ENCODE measurements around the gene FOXL2NB. TPM values are rescaled to one million over a fixed set of nuclear protein-coding genes. Genes with fewer than 3 reads are reported as not detected.

Gene FOXL2NB
- total RNA-seq, 1 donor from 2014 or later, result 5.2 TPM

DNA sequence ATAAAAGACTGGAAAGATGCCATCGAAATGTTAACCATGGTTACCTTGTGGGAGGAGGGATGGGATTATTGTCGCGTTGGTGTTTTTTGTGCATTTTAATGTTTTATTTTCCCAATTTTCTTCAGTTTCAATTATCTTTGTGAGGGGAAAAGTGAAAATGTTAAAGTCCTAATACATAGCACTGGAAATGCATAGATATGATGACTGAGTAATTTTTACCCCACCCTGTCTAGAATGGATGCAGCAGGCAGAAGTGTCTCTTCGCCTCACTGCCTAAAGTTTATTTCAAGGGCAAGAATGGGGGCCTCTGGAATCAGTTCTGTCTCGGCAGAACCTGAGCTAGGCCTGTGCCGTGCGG is 11.5 kb upstream of the FOXL2NB start:
- FAIRE-seq (no peak), DNase-seq (ENCODE audit: low read depth) (no peak)
- Histone ChIP-seq H3K9me3 (ENCODE audit: insufficient read depth, low read depth, low read length) (peaks cover 3% of the 10 kb centered on the region), H3K36me3 (ENCODE audit: insufficient read depth, low read length) (no peaks in the 10 kb centered on the region), H3K4me2 (ENCODE audit: low read length) (peak overlapping the region; percentile 85), H3K4me1 (ENCODE audit: insufficient read depth, low read length) (peaks cover 3% of the 10 kb centered on the region), H3K9ac (ENCODE audit: low read length) (peak overlapping the region; percentile 10), H4K20me1 (ENCODE audit: insufficient read depth, low read length) (peaks cover 23% of the 10 kb centered on the region), H3K27me3 (ENCODE audit: insufficient read depth, low read length) (peaks cover 53% of the 10 kb centered on the region), H3K4me3 (ENCODE audit: insufficient read depth, low read depth, low read length) (peak overlapping the region; percentile 38), H3K79me2 (ENCODE audit: insufficient read depth, low read length) (no peaks in the 10 kb centered on the region), H3K27ac (ENCODE audit: low read depth, low read length) (no peak overlapping the region), H2AFZ (ENCODE audit: low read depth, low read length) (peak overlapping the region; percentile 70)
- Mint-ChIP-seq H3K9me3 (ENCODE audit: unreplicated experiment) (peaks cover 7% of the 10 kb centered on the region), H3K27me3 (ENCODE audit: low read depth, unreplicated experiment) (peaks cover 68% of the 10 kb centered on the region), H3K27ac (ENCODE audit: unreplicated experiment) (no peak overlapping the region), H3K4me3 (ENCODE audit: unreplicated experiment) (peak overlapping the region; percentile 75), H3K4me1 (ENCODE audit: low read depth, unreplicated experiment) (peaks cover 8% of the 10 kb centered on the region), H3K36me3 (ENCODE audit: low read depth, unreplicated experiment) (no peaks in the 10 kb centered on the region)
- TF ChIP-seq, protein P1, sequence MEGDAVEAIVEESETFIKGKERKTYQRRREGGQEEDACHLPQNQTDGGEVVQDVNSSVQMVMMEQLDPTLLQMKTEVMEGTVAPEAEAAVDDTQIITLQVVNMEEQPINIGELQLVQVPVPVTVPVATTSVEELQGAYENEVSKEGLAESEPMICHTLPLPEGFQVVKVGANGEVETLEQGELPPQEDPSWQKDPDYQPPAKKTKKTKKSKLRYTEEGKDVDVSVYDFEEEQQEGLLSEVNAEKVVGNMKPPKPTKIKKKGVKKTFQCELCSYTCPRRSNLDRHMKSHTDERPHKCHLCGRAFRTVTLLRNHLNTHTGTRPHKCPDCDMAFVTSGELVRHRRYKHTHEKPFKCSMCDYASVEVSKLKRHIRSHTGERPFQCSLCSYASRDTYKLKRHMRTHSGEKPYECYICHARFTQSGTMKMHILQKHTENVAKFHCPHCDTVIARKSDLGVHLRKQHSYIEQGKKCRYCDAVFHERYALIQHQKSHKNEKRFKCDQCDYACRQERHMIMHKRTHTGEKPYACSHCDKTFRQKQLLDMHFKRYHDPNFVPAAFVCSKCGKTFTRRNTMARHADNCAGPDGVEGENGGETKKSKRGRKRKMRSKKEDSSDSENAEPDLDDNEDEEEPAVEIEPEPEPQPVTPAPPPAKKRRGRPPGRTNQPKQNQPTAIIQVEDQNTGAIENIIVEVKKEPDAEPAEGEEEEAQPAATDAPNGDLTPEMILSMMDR (IDR thresholded peaks at IDR 0.05; ENCODE audit: insufficient read depth, low read depth, low read length), result no peak
- TF ChIP-seq EZH2 (IDR thresholded peaks at IDR 0.05; ENCODE audit: insufficient read depth, low read length), result no peak

DNA sequence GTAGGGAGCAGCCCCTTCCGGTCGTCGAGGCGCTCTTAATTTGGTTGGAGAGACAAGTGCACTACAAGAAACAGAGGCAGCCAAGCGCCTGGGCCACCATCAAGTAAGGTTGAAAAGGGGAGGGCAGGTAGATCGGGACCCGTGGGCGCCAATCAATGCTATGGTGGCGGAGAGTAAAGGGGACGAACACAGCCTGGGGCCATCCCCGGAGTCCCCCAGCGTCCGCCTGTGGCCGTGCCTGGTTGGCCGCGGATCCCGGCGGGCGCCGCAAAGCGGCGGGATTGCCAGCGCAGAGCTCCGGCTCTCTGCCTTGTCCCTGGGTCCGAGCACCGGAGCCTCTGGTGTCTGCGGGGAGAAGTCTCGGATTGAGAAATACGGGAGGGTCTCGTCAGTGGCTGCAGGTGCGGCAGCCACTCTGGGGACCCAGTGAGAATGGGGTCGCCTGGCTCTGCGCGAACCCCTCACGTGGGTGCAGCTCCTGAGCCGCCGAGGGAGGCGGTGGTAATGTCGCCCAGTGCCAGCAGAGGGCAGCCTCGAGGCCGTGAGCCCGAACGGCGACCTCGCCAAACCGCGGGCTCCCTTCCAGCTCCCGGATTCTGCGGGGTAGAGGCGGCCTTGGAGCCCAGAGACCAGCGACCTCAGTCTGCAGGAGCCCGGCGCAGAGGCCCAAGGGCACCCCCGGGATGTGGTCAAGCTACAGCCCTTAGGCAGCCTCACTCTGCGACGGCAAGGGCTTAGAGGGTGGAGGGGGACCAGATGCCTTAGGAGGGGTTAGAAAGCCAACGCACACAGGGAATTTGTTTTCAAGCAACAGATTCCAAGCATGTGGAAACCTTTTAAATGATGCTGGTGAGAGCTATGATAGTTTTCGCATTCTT is 10.9 kb upstream of the FOXL2NB start:
- TF ChIP-seq, protein P1 (IDR thresholded peaks at IDR 0.05; ENCODE audit: insufficient read depth, low read depth, low read length), result peak; percentile 55
- TF ChIP-seq EZH2 (IDR thresholded peaks at IDR 0.05; ENCODE audit: insufficient read depth, low read length), result no peak
- Mint-ChIP-seq H3K4me1 (ENCODE audit: low read depth, unreplicated experiment) (peaks cover 5% of the 10 kb centered on the region), H3K27ac (ENCODE audit: unreplicated experiment) (no peak overlapping the region), H3K9me3 (ENCODE audit: unreplicated experiment) (peaks cover 7% of the 10 kb centered on the region), H3K36me3 (ENCODE audit: low read depth, unreplicated experiment) (no peaks in the 10 kb centered on the region), H3K4me3 (ENCODE audit: unreplicated experiment) (peak overlapping the region; percentile 75), H3K27me3 (ENCODE audit: low read depth, unreplicated experiment) (peaks cover 72% of the 10 kb centered on the region)
- Histone ChIP-seq H4K20me1 (ENCODE audit: insufficient read depth, low read length) (peaks cover 28% of the 10 kb centered on the region), H3K79me2 (ENCODE audit: insufficient read depth, low read length) (no peaks in the 10 kb centered on the region), H3K4me3 (ENCODE audit: insufficient read depth, low read depth, low read length) (peak overlapping the region; percentile 38), H3K9me3 (ENCODE audit: insufficient read depth, low read depth, low read length) (peaks cover 3% of the 10 kb centered on the region), H3K36me3 (ENCODE audit: insufficient read depth, low read length) (no peaks in the 10 kb centered on the region), H3K4me1 (ENCODE audit: insufficient read depth, low read length) (peaks cover 3% of the 10 kb centered on the region), H3K27me3 (ENCODE audit: insufficient read depth, low read length) (peaks cover 59% of the 10 kb centered on the region), H3K27ac (ENCODE audit: low read depth, low read length) (no peak overlapping the region), H2AFZ (ENCODE audit: low read depth, low read length) (peak overlapping the region; percentile 70), H3K9ac (ENCODE audit: low read length) (peak overlapping the region; percentile 10), H3K4me2 (ENCODE audit: low read length) (peak overlapping the region; percentile 85)
- DNase-seq (ENCODE audit: low read depth), result peak; percentile 8
- FAIRE-seq, result no peak

All from astrocyte (in vitro differentiated cells and primary cell).